NCI-H226 (cell line): Measurements from ENCODE around the gene ARSG.
"Not testable (repeated sequence)": the region's sequence is repeated elsewhere in the genome, so short reads cannot be mapped to it uniquely, and the experiment has no call there.

ENCODE experiments used
- DNase-seq: peaks from one replicate; pipeline ENCODE4 v3.0.0-alpha.2; 2015

The ARSG gene

GRCh38 chr17:68281965-68282364 lies 9.3 kb upstream of the ARSG start:
- DNase-seq = not testable (repeated sequence)

- no peak for DNase-seq
Observed at GRCh38 chr17:68288375-68288774, 2.9 kb upstream of the ARSG start.

GRCh38 chr17:68288804-68289203 lies 2.5 kb upstream of the ARSG start:
- DNase-seq = no peak

GRCh38 chr17:68289473-68289872 lies 1.8 kb upstream of the ARSG start:
- no peak for DNase-seq

GRCh38 chr17:68289936-68290267 lies 1.4 kb upstream of the ARSG start:
- DNase-seq = no peak

- no peak for DNase-seq
Observed at GRCh38 chr17:68290268-68290954, 884 bp upstream of the ARSG start.

- peak; percentile 83 for DNase-seq
Observed at GRCh38 chr17:68291836-68292688, 767 bp downstream of the ARSG start.

- DNase-seq = no peak
Observed at GRCh38 chr17:68292689-68293040, 1.4 kb downstream of the ARSG start.

- no peak for DNase-seq
Observed at GRCh38 chr17:68293490-68294195, 2.3 kb downstream of the ARSG start.

GRCh38 chr17:68294196-68294555 lies 2.9 kb downstream of the ARSG start:
- no peak for DNase-seq

- DNase-seq = no peak
Observed at GRCh38 chr17:68294617-68295016, 3.3 kb downstream of the ARSG start.

GRCh38 chr17:68295086-68295485 lies 3.8 kb downstream of the ARSG start:
- DNase-seq = no peak

GRCh38 chr17:68296217-68297191 lies 5.2 kb downstream of the ARSG start:
- no peak for DNase-seq

GRCh38 chr17:68297195-68297594 lies 5.9 kb downstream of the ARSG start:
- DNase-seq = no peak

- no peak for DNase-seq
Observed at GRCh38 chr17:68298601-68299000, 7.3 kb downstream of the ARSG start.

GRCh38 chr17:68299817-68300216 lies 8.5 kb downstream of the ARSG start:
- no peak for DNase-seq

- no peak for DNase-seq
Observed at GRCh38 chr17:68301438-68301959, 10.2 kb downstream of the ARSG start.

GRCh38 chr17:68302066-68302564 lies 10.8 kb downstream of the ARSG start:
- no peak for DNase-seq

GRCh38 chr17:68302666-68303065 lies 11.4 kb downstream of the ARSG start:
- no peak for DNase-seq

- no peak for DNase-seq
Observed at GRCh38 chr17:68304706-68305105, 13.4 kb downstream of the ARSG start.

- DNase-seq = no peak
Observed at GRCh38 chr17:68305142-68305541, 13.8 kb downstream of the ARSG start.

GRCh38 chr17:68306819-68307218 lies 15.5 kb downstream of the ARSG start:
- DNase-seq = no peak
